Activated T-cell treated with anti-CD3 and anti-CD28 coated beads for 24 hours (primary cell): ENCODE data around the gene RPTOR.
"Not testable (repeated sequence)": the region's sequence is repeated elsewhere in the genome, so short reads cannot be mapped to it uniquely, and the experiment has no call there.

Experiments
- DNase-seq: peaks from one replicate; pipeline ENCODE4 v3.0.0-alpha.2; 2020; ENCODE audit warnings: low read depth

The RPTOR gene

GRCh38 chr17:80864751-80865150 lies 320.1 kb downstream of the RPTOR start:
- DNase-seq, result no peak

GRCh38 chr17:80866050-80866793 lies 321.6 kb downstream of the RPTOR start:
- peak; percentile 65 for DNase-seq

- DNase-seq, result no peak
Observed at GRCh38 chr17:80868022-80868609, 323.5 kb downstream of the RPTOR start.

- DNase-seq, result no peak
Observed at GRCh38 chr17:80869481-80870145, 325.0 kb downstream of the RPTOR start.

GRCh38 chr17:80870401-80870800 lies 325.8 kb downstream of the RPTOR start:
- no peak for DNase-seq

DNA sequence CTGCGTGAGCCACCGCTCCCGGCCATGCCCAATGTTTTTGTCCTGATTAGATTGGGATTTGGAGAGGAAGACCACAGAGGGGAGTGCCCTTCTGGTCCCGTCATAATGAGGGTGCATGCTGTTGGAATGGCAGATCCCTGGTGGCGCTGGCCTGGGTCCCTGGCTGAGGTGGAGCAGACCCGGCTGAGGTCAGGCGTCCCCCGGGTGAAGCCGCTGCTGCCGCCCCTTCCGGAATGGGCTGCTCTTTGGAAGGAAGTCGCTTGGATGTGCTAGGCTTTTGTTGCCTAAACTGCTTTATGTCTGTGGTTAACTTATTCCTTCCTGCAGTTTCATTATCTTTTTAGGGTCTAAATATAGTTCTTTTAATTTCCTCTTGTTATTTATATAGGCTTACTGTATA lies 326.7 kb downstream of the RPTOR start:
- DNase-seq, result no peak

DNA sequence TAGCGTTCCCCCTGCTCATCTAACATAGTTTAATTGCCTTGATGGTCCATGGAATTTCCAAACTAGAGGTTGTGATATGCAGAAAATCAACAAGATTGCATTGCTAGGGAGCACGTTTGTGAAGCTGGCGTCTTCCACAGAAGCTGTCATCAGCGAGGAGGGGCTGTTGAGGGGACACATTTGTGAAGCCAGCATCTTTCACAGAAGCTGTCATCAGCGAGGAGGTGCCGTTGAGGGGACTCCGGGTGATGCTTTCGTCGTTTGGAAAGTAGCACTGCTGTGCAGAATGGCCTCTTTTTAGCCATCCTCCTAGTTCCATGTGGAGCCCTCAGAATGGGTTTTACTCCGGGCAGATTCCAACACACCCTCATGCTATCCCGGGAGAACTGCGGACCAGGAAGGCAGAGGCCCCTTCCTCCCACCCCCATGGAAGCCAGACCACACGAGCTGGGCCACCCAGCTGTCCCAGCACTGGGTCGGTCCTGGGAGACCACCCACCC lies 327.4 kb downstream of the RPTOR start:
- no peak for DNase-seq

- no peak for DNase-seq
Observed at GRCh38 chr17:80872501-80873306, 328.1 kb downstream of the RPTOR start.

- no peak for DNase-seq
Observed at GRCh38 chr17:80873307-80873951, 328.8 kb downstream of the RPTOR start.

GRCh38 chr17:80874866-80875445 lies 330.3 kb downstream of the RPTOR start:
- no peak for DNase-seq

DNA sequence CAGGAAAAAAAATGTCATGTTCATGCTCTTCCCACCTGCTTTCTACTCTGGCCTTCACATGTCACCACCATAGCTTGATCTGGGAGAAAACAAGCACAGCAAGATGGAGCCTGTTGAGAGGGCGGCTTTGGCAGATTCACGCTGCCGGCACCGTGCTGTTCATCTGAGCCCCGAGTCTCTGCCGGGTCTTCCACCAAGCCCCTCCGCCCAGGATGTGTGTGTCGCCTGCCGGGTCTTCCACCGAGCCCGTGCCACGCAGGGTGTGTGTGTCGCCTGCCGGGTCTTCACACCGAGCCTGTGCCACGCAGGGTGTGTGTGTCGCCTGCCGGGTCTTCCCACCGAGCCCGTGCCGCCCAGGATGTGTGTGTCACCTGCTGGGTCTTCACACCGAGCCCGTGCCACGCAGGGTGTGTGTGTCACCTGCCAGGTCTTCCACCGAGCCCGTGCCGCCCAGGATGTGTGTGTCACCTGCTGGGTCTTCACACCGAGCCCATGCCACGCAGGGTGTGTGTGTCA lies 330.9 kb downstream of the RPTOR start:
- DNase-seq, result not testable (repeated sequence)

DNA sequence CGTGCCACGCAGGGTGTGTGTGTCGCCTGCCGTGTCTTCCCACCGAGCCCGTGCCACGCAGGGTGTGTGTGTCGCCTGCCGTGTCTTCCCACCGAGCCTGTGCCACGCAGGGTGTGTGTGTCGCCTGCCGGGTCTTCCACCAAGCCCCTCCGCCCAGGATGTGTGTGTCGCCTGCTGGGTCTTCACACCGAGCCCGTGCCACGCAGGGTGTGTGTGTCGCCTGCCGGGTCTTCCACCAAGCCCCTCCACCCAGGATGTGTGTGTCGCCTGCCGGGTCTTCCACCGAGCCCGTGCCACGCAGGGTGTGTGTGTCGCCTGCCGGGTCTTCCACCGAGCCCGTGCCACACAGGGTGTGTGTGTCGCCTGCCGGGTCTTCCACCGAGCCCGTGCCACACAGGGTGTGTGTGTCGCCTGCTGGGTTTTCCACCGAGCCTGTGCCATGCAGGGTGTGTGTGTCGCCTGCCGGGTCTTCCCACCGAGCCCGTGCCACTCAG lies 331.9 kb downstream of the RPTOR start:
- DNase-seq, result not testable (repeated sequence)

DNA sequence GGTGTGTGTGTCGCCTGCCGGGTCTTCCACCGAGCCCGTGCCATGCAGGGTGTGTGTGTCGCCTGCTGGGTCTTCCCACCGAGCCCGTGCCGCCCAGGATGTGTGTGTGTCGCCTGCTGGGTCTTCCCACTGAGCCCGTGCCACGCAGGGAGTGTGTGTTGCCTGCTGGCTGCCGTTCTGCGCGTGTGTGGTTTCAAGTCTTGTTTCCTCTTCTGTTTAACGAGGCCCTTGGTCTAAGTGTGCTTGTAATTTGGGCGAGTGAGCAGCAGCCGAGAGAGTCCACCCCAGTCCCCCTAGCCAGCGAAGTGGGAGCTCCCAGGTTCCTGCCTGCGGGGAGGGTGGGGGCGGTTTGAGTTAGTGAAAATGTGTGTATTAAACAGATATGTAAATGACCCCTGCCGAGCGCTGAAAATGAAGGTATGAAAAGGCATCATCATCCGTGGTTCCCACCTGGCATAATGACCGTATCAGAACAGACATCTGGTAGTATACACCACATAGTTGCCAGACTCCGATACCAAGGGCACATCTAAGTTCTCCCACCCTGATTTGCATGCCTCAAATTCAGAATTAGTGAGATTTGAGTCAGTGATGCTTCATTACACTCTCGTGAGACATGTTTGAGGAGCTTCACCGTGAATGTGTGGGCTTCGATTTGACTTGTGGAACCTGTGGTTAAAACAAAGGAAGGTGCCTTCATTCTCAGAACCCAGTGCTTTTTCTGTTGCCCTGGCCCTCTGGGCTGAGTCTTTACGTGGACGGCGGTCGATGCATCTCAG lies 332.5 kb downstream of the RPTOR start:
- DNase-seq, result peak; percentile 75

DNA sequence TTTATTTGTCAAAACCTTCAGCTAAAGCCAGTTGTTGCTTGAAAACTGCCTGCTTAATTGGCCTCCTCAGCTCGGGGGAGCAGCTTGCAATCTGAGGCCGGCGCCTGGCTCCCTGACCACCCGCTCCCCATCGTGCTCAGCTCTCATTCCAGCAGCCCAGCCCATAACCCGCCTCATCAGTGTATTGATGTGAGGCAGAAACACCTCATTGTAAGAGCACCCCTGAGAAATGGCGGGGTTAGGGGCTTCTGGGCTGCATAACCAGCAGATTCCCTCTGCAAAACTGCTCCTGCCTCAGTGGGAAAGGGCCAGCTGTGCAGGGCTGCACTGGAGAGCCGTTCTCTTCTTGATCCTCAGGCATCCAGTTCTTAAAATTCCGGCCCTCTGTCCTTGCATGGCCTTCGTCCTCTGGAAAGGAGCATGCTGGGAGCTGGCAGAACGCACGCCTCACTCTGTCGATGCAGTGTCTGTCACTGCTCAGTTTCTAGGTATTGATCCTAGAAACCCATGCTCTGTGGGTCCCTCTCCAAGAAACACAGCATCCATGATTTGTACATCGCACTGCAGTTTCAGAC lies 333.2 kb downstream of the RPTOR start:
- DNase-seq, result no peak

DNA sequence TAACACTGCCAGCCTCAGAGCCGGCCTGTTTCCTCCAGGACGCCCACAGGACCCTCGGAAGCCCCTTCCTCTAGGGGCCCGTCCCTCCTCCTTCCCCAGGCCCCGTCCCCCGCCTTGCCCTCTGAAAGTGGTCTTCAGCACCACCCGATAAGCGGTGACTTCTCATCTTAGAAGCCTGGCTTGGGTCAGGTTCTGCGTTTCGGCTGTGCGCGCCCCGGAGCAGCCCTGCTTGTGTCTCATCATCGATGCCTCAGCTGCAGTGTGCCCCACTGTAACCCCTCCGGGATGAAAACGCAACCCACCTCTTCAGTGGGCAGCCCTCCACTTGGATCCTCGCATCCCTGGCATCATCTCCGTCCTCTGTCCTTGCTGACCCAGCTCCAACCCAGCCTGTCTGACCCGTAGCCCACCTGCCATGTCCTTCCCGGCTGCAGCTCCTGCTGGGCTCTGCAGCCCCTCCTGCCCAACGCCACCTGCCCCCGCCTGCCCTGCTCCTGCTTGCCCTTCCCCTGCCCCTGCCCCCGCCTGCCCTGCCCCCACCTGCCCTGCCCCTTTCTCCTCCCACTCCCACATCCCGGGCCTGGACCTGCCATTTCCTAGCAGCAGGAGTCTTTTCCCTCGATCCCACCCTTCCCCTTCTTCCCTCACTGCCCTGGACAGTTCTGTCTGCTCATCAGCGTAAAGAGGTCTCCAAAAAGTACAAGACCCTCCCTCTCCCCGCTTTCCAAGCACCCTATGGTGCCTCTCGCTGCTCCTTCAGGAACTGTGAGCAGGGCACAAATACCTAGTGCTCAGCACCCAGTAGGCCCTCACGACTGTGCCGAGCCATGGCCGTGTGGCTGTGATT lies 334.5 kb downstream of the RPTOR start:
- DNase-seq, result no peak

GRCh38 chr17:80879723-80880647 lies 335.3 kb downstream of the RPTOR start:
- no peak for DNase-seq

DNA sequence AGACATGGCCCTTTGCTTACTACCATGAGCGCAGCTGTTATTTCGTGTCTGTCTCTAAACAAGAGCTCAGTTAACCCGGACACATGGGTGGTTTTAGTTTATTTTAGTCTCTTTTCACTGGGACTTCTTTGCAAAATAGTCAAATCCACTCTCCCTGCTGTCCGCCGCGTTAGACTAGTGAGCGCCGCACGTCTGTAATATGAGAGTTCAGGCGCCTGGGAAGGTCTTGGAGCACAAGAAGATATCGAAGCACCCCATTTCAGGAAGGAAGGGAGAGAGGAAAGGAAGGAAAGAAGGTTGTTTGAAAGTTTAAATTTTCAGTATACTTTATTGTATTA lies 336.0 kb downstream of the RPTOR start:
- no peak for DNase-seq

DNA sequence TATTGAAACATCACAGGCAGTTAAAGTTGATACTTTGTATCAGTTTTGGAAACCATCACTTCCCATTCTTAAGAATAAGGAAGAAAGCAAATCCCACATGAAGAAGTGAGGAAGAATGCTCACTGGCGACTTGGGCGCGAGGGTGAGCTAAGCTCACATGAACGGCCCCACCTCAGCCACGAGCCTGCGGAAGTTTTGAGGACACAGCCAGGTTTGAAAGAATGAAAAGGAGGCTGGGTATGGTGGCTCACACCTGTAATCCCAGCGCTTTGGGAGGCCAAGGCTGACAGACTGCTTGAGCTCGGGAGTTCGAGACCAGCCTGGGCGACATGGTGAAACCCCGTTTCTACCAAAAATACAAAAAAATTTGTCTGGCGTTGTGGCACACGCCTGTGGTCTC lies 336.7 kb downstream of the RPTOR start:
- DNase-seq, result no peak
